IMR-90 (cell line): Measurements from ENCODE around the gene MBTPS1. TPM values are rescaled to one million over a fixed set of nuclear protein-coding genes. Genes with fewer than 3 reads are reported as not detected.

Source experiments
- ATAC-seq: fragments of 200-7000 bp; cut with Tn5 transposase; 2 replicates; pipeline ENCODE4 v1.9.1; 2020; ENCODE audit warnings: low read depth, mild to moderate bottlenecking, moderate library complexity
- BruUV-seq: library from RNA; stranded (reverse); fragments of 400-500 nt; replicated peaks from 2 replicates; lab custom pipeline; 2021; lab: Mats Ljungman, UMichigan
- CTCF ChIA-PET: fragments of 300-600 bp; formaldehyde crosslinking; extraction: SDS; loops from one replicate; lab custom pipeline; 2021; ENCODE audit warnings: antibody characterized with exemption; lab: Yijun Ruan, JAX
- POLR2A ChIA-PET: fragments of 300-600 bp; sonication (Branson Sonifier 250); formaldehyde crosslinking; loops from one replicate; lab custom pipeline; 2022; ENCODE audit warnings: antibody characterized with exemption; ENCODE audit not compliant: unreplicated experiment; lab: Charles Lee
- DNase-seq: peaks from one replicate; pipeline ENCODE4 v3.0.0; 2013
- H2AFZ ChIP-seq: replicated peaks from 2 replicates; pipeline ENCODE3; 2013; ENCODE audit warnings: low read length, mild to moderate bottlenecking; ENCODE audit not compliant: poor library complexity
- H2AK5ac ChIP-seq: 2 replicates; pipeline ENCODE4 v1.6.1; 2013; ENCODE audit warnings: low read depth, low read length, inconsistent platforms
- H2AK9ac ChIP-seq: replicated peaks from 2 replicates; pipeline ENCODE3; 2013; ENCODE audit warnings: mild to moderate bottlenecking, low read depth, low read length, moderate library complexity; ENCODE audit not compliant: poor library complexity
- H2BK120ac ChIP-seq: 2 replicates; pipeline ENCODE4 v1.6.1; 2013; ENCODE audit warnings: low read depth, low read length, inconsistent platforms
- H2BK15ac ChIP-seq: 3 replicates; pipeline ENCODE4 v1.6.1; 2013; ENCODE audit warnings: low read depth, low read length, inconsistent platforms
- H2BK20ac ChIP-seq: 2 replicates; pipeline ENCODE4 v1.6.1; 2013; ENCODE audit warnings: low read depth, mild to moderate bottlenecking, inconsistent platforms, low read length, moderate library complexity
- H2BK5ac ChIP-seq: 2 replicates; pipeline ENCODE4 v1.6.1; 2013; ENCODE audit warnings: mild to moderate bottlenecking, low read depth, low read length, inconsistent platforms; ENCODE audit not compliant: poor library complexity, severe bottlenecking
- H3K14ac ChIP-seq: replicated peaks from 2 replicates; pipeline ENCODE4 v1.6.1; 2013; ENCODE audit warnings: low read depth, low read length, inconsistent platforms
- H3K18ac ChIP-seq: 2 replicates; pipeline ENCODE4 v1.6.1; 2013; ENCODE audit warnings: low read depth, low read length, control low read depth
- H3K23ac ChIP-seq: 2 replicates; pipeline ENCODE4 v1.6.1; 2013; ENCODE audit warnings: low read depth, low read length, inconsistent platforms
- H3K27ac ChIP-seq: 2 replicates; pipeline ENCODE4 v1.5.1; 2013; ENCODE audit warnings: mild to moderate bottlenecking, control low read depth, low read length; ENCODE audit not compliant: insufficient read depth
- H3K27me3 ChIP-seq: 2 replicates; pipeline ENCODE4 v1.6.1; 2013; ENCODE audit warnings: low read length; ENCODE audit not compliant: control insufficient read depth, insufficient read depth
- H3K36me3 ChIP-seq: 2 replicates; pipeline ENCODE4 v1.6.1; 2013; ENCODE audit warnings: low read length, mixed read lengths; ENCODE audit not compliant: control insufficient read depth, insufficient read depth
- H3K4ac ChIP-seq: 2 replicates; pipeline ENCODE4 v1.6.1; 2013; ENCODE audit warnings: low read depth, low read length, inconsistent platforms
- H3K4me1 ChIP-seq: 2 replicates; pipeline ENCODE4 v1.6.1; 2013; ENCODE audit warnings: low read length, mixed read lengths; ENCODE audit not compliant: control insufficient read depth, insufficient read depth
- H3K4me2 ChIP-seq: 2 replicates; pipeline ENCODE4 v1.6.1; 2013; ENCODE audit warnings: low read depth, mild to moderate bottlenecking, control low read depth, low read length, moderate library complexity
- H3K4me3 ChIP-seq: 2 replicates; pipeline ENCODE4 v1.5.1; 2013; ENCODE audit warnings: low read depth, mild to moderate bottlenecking, control low read depth, low read length, moderate library complexity; ENCODE audit not compliant: insufficient read depth
- H3K56ac ChIP-seq: 2 replicates; pipeline ENCODE4 v1.6.1; 2013; ENCODE audit warnings: low read length, inconsistent platforms; ENCODE audit not compliant: insufficient read depth; ENCODE audit errors: extremely low read depth
- H3K79me1 ChIP-seq, 2 experiments: 2 replicates each; pipeline ENCODE4 v1.6.1; 2013; ENCODE audit warnings: low read length in 2 of 2, inconsistent platforms in 1 of 2, low read depth in 1 of 2
- H3K9ac ChIP-seq: 2 replicates; pipeline ENCODE4 v1.6.1; 2013; ENCODE audit warnings: low read depth, low read length, control low read depth
- H3K9me1 ChIP-seq: 2 replicates; pipeline ENCODE4 v1.6.1; 2013; ENCODE audit warnings: low read length, inconsistent platforms; ENCODE audit not compliant: insufficient read depth
- H3K9me3 ChIP-seq: 2 replicates; pipeline ENCODE4 v1.6.1; 2013; ENCODE audit warnings: low read length; ENCODE audit not compliant: control insufficient read depth, insufficient read depth
- H4K20me1 ChIP-seq: 2 replicates; pipeline ENCODE4 v1.6.1; 2013; ENCODE audit warnings: low read length, inconsistent platforms; ENCODE audit not compliant: insufficient read depth
- H4K5ac ChIP-seq: 2 replicates; pipeline ENCODE4 v1.6.1; 2013; ENCODE audit warnings: mild to moderate bottlenecking, low read depth, low read length, control low read depth
- H4K8ac ChIP-seq, 2 experiments: 2 replicates each; pipeline ENCODE4 v1.6.1; 2013; ENCODE audit warnings: low read depth in 2 of 2, low read length in 2 of 2, control low read depth in 1 of 2, inconsistent platforms in 1 of 2
- H4K91ac ChIP-seq: 2 replicates; pipeline ENCODE4 v1.6.1; 2013; ENCODE audit warnings: low read depth, low read length, inconsistent platforms; ENCODE audit not compliant: insufficient read depth
- CHD1 ChIP-seq: IDR thresholded peaks from 2 replicates; pipeline ENCODE4 v1.6.1; 2012; ENCODE audit warnings: low read depth, low read length, improper control_type of control experiment
- FOS ChIP-seq: fragments of 150-350 bp; IDR thresholded peaks from 2 replicates; pipeline ENCODE4 v1.6.1; 2016; ENCODE audit warnings: low read depth, low read length
- MAFK ChIP-seq: IDR thresholded peaks from 2 replicates; pipeline ENCODE4 v1.6.1; 2012; ENCODE audit warnings: low read depth, low read length, improper control_type of control experiment
- RAD21 ChIP-seq: IDR thresholded peaks from 2 replicates; pipeline ENCODE4 v1.6.1; 2012; ENCODE audit warnings: low read length, improper control_type of control experiment
- RCOR1 ChIP-seq: IDR thresholded peaks from 2 replicates; pipeline ENCODE4 v1.6.1; 2012; ENCODE audit warnings: mild to moderate bottlenecking, low read length, improper control_type of control experiment; ENCODE audit not compliant: insufficient replicate concordance
- WGBS, 2 experiments: methylation state at CpG; one replicate each; pipeline versions ENCODE4 v1.1.5 to v1.1.7; 2013; ENCODE audit warnings: missing lambda C conversion rate in 2 of 2; ENCODE audit not compliant: insufficient read length in 1 of 2; ENCODE audit errors: extremely low coverage in 2 of 2; 5-methylcytosine and 5-hydroxymethylcytosine counted together
- dilution Hi-C: fragments of 300-500 bp; cut with HindIII; formaldehyde crosslinking; loops from one replicate; pipeline ENCODE4 v1.14.3; 2018; ENCODE audit warnings: low sequenced_read_pairs; ENCODE audit not compliant: unreplicated experiment
- in situ Hi-C: fragments of 300-500 bp; cut with MboI; formaldehyde crosslinking; loops from 3 replicates; pipeline ENCODE4 v1.14.3; 2019; ENCODE audit warnings: low sequenced_read_pairs, inconsistent platforms, mixed read lengths
- intact Hi-C: fragments of 100-400 bp; cut with micrococcal nuclease; formaldehyde crosslinking; loops from 2 replicates; pipeline ENCODE4 v1.10.0; 2022
- polyA plus RNA-seq, 3 experiments: library from polyadenylated mRNA; depleted of rRNA; stranded (reverse); fragments of >200 nt; gene quantifications; 2 replicates each; pipeline ENCODE4 v1.2.3, GENCODE V29; 2012; ENCODE audit warnings: low replicate concordance in 1 of 3
- total RNA-seq: library from RNA; depleted of rRNA; stranded (reverse); fragments of >200 nt; gene quantifications from 2 replicates; pipeline ENCODE4 v1.2.3, GENCODE V29; 2012

MBTPS1 gene
- total and polyA plus RNA-seq, 2 of the 4 experiments (the other 2 are of a cell fraction): 59.0 to 70.4 TPM

- Histone ChIP-seq H2AFZ (no peak overlapping the region), H2AK9ac (no peak overlapping the region), H3K4me2 (no peak overlapping the region), H3K9ac (no peak overlapping the region), H4K91ac (no peak overlapping the region), H3K23ac (no peak overlapping the region), H3K36me3 (peaks cover 63% of the 10 kb centered on the region), H2AK5ac (no peak overlapping the region), H3K79me1 (peaks cover 0 to 4% of the 10 kb centered on the region in 2 experiments; a peak in 1 of 4 replicates), H3K18ac (no peak overlapping the region), H3K56ac (no peak overlapping the region), H3K27me3 (no peaks in the 10 kb centered on the region), H4K20me1 (0 out of 2 replicates have a peak, but pooled peaks cover 3% of the 10 kb centered on the region), H2BK15ac (no peak overlapping the region), H3K4ac (no peak overlapping the region), H3K4me3 (no peak overlapping the region), H3K9me1 (no peaks in the 10 kb centered on the region), H3K14ac (no peak overlapping the region), H2BK120ac (no peak overlapping the region), H2BK5ac (no peak overlapping the region), H3K4me1 (peaks cover 1% of the 10 kb centered on the region; the same call in 1 of the 2 replicates), H3K9me3 (no peaks in the 10 kb centered on the region), H4K5ac (no peak overlapping the region), H4K8ac (no peak overlapping the region), H2BK20ac (no peak overlapping the region), H3K27ac (no peak overlapping the region)
- DNase-seq (no peak), ATAC-seq (no peak)
- intact Hi-C loops (no loop called here), in situ Hi-C loops (no loop called here), dilution Hi-C loops (no loop called here)
- WGBS, 2 experiments: 97% methylated on average over 5 of the region's 15 CpGs; no CpG with 5 or more reads in 1 of the 2 experiments
- ChIA-PET CTCF (no interaction called here), POLR2A (no interaction called here)
- TF ChIP-seq RAD21 (no peak), MAFK (no peak), RCOR1 (no peak), FOS (no peak), CHD1 (no peak)
- no TSS peak for BruUV-seq
Measured at GRCh38 chr16:84058211-84058610, 58.5 kb downstream of the MBTPS1 start.
